Brain pericyte (primary cell): Measurements from ENCODE around the gene NLGN1.
A peak's percentile ranks its signal among the peaks of the same experiment; 100 is the strongest.
"Not testable (repeated sequence)": the region's sequence is repeated elsewhere in the genome, so short reads cannot be mapped to it uniquely, and the experiment has no call there.

Experiments
- DNase-seq: peaks from one replicate; pipeline ENCODE4 v3.0.0-alpha.2; 2012; ENCODE audit warnings: low read depth, low spot score

Gene NLGN1

DNA sequence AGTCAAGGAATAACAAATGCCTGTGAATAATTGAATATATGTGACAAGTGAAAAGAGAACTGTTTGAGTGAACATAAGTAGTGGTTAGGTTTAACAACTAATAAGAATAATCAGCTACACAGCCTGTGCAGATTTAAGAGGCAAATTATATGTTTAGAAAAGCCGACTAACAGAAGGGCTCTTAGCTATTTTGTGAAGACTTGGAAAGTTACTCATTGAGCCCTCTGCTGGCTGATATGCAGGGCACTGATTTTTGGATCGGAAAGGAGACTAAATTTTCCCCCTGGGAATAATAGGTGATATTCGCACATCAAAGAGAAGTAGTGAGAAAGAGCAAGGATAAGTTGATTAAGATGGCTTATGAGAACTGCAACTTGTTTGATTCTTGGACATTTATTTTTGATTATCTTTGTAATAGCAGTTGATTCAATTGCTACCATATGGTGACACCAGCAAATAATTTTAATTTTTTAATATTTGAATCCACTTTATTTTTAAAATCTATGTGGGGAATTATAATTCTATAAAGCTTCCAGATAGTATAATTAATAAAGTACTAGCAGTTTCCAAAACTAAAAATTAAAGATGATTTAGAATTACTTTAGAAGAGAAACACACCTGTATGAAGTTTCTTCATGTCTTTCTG lies 156.2 kb downstream of the NLGN1 start:
- DNase-seq, result no peak

DNA sequence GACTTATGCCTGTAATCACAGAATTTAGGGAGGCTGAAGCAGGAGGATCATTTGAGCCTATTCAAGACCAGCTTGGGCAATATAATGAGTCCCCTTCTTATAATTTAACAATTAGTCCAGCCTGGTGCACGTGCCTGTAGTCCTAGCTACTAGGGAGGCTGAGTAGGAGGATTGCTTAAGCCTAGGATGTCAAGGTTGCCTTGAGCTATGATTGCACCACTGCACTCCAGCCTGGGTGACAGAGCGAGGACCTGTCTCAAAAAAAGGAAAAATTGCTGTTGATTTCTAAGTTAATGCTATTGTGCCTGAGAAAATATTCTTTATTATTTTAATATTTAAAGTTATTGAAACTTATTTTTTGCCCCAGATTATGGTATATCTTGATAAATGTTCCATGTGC lies 159.0 kb downstream of the NLGN1 start:
- no peak for DNase-seq

DNA sequence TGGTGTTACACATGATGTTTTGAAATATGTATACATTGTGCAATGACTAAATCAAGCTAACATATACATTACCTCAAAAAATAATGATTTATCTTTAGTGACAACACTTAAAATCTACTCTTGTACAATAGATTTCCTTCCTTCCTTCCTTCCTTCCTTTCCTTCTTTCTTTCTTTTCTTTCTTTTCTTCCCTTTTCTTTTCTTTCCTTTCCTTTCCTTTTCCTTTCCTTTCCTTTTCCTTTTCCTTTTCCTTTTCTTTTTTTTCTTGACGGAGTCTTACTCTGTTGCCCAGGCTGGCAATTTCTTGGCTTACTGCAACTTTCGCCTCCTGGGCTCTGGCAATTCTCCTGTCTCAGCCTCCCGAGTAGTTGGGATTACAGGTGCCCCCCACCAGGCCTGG lies 170.5 kb downstream of the NLGN1 start:
- no peak for DNase-seq

DNA sequence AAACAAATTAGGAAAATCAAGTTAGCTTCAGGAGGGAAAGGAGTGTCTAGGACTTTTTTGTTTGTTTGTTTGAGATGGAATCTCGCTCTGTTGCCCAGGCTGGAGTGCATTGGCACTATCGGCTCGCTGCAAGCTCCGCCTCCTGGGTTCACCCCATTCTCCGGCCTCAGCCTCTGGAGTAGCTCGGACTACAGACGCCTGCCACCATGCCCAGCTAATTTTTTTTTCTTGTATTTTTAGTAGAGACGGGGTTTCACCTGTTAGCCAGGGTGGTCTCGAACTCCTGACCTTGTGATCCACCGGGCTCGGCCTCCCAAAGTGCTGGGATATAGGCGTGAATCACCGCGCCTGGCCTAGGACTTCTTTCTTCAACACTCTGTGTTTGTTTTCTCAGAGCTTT lies 171.1 kb downstream of the NLGN1 start:
- no peak for DNase-seq

DNA sequence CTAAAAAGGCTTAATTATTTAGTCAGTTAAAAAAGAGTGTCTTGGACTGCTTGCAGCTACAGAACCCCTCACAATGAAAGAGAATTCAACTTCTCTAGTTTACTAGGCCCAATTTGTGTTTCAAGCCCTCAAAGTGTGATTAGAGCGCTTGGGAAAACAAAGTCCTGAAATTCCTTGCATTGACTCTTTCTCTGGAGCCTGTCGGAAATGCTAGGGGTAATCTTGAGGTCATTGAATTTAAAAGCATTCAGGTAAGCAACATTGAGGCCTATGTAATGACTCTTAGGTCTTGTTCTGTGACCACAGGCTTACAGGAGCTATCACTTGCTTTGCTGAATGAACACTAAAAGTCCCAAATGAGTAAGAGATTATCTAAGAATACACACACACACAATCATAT lies 186.0 kb downstream of the NLGN1 start:
- no peak for DNase-seq

DNA sequence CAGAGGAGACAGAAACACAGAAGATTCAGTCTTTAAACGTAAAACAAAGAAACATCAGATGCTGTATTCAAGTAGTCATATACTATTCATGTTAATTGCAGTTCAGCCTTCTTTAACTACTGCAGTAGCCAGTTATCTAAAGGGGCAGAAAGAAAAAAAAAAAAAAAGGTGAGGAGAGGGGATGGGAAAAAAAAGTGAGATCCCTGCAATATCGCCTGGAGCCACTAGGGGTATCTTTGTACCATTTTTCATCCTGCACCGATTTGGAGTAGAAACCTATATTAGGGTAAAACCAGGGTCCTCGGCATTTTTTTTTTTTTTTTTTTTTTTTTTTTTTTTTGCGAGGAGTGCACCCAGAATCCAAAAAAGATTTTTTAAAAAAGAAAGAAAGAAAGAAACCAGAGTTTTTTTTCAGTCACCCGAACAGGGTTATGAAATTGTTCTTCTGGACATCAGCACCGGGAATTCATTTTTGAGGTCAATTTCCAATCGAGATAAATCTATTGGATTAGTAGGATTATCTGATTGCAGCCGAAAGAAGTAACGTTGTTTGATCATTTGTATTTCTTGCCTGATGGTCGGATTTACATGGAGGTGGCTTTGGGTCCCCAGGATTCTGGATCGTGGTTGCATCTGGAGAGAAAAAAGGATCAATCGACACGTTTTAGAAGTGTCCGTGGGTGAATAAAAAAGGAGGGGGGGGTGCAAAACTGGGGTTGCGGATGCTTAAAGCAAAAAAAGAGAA lies 186.7 kb downstream of the NLGN1 start:
- no peak for DNase-seq

DNA sequence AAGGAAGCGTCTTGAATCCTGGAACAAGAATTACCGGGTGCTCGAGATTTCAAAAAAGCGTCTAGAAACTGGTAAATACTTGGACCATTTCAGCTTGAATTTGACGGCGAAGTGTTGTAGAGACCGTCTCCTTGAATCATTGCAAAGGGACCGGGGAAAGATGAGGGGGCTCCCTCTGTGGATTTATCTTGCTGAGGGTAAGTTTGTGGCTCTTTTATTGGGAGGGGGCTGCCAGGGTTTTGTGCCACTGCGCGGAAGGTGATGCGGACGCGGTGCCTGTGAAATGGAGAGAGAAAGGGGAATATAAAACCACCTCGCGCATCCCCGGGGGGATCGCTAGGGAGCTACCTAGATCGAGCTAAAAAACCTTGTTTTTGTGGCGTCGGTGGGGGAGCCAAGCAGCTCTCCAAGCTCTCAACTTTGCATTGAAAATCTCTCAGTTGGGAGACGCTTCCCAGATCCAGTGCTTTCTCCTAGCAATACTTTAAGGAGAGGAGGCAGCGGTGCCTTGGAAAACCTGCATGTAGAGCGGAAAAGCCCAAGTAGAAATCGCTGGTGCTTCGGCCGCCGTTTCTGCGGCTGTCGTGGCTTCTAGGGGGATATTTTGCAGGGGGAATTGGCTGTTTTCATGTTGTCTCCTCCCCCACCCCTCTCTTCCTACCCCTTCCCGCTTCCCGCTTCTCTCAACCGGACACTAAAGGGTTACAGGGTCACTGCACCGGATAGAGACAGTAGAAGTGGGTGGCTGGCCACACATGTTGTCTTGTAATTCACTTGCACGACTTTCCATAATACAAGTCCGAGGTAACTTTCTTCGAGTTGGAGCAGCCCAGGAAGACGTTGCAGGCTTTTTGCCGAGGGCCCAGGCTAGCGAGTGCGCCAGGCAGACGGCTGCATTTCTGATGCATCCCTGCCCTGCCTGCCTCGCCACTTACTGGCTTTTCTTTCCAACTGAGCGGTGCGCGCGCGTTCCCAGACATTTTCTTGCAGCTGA lies 187.6 kb downstream of the NLGN1 start:
- peak; percentile 12 for DNase-seq

DNA sequence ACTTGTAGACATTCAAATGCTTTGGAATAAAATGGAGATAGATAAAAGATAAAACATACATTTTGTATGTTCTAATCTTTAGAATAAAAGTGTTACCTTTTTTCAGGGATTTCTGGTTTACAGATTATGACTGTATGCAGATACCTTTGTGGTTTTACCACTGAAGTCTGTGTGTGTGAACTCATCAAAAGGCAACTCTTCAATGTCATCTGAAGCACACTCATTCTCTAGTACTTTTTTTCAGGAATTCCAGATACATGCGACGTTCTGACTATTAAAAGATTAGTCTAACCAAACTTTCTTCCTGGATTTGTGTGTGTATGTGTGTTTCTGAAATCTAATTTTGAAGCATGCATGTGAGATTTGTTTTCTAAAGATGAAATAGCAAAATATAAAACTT lies 188.6 kb downstream of the NLGN1 start:
- DNase-seq, result no peak

DNA sequence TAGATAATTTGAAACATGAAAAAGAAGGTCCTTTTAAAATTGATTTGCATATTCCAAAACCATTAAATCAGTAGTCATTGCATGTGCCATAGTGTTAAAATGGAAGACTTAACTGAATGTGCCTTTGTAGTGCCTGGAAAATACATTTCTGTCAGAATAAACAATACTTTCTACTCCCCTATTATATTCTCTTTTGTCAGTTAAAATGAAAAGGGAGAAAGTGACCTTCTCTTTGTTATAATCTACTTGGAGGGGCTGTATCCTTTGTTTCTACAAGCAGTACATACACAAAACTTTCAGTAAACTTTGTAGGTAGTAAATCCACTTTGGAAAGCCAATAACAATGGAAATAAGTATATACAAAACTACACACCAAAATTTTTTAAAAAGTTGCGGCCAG lies 189.5 kb downstream of the NLGN1 start:
- no peak for DNase-seq

DNA sequence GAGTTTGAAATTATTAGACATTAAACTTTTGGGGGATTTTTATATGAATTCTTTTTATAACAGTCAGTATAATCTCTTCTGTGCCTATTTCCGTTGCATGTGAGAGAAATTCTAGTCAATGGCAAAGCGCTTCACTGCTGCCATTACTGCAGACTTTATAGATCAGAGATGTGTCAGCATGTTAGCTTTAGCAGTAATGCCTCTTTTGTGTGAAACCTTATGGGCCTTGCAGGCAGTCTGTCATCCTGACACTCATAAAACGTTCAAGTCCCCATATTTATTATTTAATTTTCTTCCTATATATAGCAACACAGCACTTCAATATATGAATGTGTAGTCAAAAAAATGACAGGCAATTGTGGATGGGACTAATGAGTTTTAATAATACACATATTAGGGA lies 191.0 kb downstream of the NLGN1 start:
- no peak for DNase-seq

DNA sequence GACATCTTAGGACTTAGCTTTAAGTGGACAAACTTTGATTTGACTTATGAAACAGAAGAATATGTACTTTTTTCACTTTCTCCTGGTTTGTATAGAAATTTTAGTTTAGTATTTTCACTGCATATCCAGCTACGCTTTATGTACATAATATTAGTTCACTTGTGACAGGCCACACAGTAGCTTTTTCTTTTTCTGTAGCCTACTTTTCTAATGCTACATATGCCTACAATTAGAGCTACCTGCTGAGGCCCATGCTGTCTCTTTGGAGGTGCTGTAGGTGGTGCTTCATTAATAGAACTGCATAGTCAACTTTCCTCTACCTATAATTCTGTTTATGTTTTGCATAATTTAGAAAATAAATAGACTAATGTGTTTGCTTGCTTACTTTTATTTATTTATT lies 191.6 kb downstream of the NLGN1 start:
- no peak for DNase-seq

DNA sequence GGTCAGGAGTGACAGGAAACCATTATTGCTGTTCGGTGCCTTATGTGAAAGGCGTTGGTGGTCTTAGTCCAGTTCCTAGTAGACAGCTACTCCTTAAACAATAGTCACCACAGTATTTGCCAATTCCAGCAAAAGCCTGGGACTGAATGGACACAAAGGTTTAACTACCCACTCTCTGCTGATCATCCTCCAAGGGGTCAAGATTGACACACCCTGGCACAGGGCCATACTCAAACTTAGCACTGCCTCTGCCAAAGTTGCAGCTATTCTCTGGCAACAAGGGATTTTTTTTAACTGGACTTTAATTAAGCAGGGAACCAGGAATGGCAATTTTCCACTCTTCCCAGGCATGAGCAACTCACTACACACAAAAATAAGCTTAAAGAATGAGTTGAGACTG lies 193.9 kb downstream of the NLGN1 start:
- no peak for DNase-seq

DNA sequence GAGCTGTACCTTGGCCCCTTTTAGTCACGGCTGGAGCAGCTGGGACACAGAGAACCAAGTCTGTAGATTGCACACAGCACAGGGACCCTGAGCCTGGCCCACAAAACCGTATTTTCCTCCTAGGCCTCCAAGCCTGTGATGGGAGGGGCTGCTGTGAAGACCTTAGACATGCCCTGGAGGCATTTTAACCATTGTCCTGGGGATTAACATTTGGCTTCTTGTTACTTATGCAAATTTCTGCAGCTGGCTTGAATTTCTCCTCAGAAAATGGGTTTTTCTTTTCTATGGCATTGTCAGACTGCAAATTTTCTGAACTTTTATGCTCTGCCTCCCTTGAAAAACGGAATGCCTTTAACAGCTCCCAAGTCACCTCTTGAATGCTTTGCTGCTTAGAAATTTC lies 197.3 kb downstream of the NLGN1 start:
- not testable (repeated sequence) for DNase-seq

DNA sequence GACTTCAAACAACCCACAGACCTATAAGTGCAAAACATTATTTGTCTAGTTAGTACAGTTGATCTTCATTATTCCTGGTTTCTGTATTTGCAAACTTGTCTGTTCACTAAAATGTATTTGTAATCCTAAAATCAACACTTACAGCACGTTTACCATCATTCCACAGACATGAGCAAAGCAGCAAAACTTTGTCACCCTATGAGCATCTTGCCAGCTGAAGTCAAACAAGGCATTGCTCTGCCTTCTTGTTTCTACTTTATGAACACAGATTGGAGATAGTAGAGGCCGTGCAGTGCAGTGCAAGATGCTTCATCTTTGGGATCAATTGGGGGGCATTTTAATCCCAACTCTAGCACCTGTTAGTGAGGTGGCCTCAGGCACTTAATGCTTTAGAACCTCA lies 202.1 kb downstream of the NLGN1 start:
- no peak for DNase-seq

DNA sequence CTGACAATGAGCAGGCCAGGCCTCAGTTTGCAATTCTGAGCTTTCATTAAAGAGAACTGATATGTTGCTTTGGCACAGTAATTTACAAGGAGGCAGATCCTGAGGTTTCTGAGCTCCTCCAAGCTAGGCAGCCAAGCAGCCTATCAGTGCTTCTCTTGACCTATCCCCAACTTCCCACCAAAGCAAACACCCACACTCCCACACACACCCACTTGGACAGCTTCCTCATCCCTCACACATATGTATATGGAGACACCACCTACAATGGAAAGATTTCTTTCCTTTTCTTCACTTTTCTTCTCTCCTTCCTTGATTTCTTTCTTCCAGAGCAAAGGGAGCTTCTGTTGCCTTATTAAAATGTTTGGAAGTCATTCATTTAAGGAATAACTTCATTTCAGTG lies 217.0 kb downstream of the NLGN1 start:
- no peak for DNase-seq

DNA sequence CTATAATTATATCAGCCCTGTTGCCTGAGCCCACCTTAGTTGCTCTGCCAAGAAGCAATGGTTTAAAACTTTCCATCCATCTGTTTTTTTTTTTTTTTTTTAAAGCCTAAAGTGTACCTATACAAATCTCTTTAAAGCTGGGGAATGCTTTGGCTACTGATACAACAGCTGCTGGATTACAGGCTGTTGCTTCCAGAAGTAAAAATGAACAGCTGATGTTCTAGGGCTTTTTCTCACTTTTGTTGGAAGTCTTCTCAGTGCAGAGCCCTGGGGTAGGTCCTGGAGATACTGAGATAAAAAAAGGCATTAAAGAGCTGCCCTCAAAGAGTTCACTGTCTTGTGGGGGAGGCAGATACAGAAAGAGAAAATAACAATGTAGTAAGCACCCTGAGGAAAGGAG lies 218.1 kb downstream of the NLGN1 start:
- no peak for DNase-seq

DNA sequence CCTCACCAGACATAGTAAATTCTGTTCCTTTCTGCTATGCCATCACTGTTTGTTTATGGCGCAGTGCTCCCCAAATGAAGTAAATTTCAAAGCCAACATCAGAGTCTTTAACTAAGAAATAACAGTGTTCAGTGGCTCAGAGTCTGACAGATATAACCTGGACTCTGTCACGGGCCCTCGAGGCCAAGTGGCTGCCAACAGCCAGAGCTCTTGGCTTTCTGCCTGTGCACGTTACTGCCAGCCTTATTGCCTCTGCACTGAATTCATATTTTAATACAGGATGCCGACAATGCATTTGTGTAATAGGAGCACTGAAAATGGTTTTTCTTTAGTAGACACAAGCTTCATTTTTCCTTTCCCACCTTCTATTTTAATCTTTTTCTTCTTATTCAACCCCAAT lies 219.9 kb downstream of the NLGN1 start:
- DNase-seq, result no peak

DNA sequence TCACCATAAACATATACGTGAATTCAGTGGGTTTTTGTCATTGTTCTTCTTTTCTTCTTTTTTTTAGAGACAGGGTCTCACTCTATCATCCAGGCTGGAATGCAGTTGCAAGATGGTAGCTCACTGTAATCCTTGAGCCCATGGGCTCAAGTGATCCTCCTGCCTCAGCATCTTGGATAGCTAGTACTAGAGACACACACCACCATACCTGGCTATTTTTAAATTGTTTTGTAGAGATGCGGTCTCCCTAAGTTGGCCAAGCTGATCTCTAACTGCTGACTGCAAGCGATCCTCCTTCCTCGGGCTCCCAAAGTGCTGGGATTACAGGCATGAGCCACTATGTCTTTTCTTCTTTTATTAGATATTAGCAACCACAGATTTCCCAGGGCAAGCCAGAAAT lies 220.6 kb downstream of the NLGN1 start:
- no peak for DNase-seq

DNA sequence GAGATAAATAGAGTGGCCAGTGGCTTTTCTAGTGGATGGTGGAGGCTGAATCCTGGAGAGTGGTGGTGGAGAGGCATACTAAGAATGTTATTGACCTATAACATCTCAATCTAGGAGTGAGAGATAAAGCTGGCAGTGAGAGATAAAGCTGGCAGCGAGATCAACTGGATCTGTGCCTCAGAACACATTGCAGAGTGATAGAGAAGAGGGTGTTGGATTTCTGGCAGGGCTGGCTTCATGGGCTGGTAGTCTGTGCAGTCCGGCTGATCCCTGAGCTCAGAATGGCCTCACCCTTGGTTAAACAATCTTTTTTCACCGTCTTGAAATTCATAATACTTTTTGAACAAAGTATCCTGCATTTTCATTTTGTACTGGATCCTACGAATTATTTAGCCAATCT lies 221.2 kb downstream of the NLGN1 start:
- no peak for DNase-seq

DNA sequence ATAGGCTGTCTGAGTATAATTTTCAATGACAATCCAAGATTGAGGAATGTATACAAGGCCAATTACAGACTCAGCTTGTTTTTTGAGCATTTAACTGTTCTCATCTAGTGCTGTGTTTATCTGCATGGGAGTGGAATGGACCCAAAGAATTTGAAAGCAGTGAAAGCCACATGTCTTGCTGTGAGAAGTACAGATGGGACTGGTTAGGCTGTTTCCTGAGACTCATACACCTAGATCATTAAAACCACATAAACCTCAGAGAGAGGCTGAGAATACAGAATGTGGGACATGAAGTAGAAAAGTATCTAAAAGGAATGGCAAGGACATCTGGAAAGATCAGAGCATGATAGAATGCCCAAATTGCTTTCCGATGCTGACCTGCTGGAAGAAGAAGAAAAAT lies 224.6 kb downstream of the NLGN1 start:
- no peak for DNase-seq

DNA sequence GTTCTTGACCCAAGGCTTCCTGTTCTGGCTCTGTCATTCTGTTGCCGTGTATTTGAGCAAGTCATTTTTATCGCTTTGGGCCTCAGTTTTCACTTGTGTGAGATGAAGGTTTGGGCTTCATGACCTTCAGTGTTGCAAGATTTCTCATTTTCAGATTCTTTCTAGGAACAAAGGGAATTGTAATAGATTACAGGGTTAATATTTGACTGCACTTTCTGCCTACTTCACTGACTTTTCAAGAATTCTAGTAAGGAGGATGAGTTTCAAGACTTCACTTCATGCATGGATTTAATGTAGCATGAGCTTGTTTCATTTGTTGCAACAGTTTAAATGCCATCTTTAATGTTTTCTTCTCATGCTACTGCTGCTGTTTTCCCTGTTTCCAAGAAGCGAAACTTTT lies 226.5 kb downstream of the NLGN1 start:
- no peak for DNase-seq

DNA sequence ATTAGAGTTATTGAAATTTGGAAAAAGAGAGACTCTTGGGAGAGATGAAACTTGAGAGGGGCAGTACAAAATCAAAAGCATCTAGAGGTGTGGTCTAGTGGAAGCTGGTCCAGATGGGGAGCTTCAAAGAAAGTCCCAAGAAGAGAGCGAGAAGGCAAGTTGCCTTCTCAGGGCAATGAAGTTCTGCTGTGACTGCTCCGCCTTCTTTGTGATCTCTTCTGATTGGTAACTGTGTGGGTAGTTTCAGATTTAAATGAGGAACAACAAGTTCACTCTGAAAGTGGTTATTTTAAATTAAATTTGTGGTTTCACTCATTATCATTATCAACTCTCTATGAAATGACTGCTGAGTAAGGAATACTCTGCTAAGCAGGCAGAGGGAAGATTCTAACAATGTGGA lies 233.3 kb downstream of the NLGN1 start:
- no peak for DNase-seq

DNA sequence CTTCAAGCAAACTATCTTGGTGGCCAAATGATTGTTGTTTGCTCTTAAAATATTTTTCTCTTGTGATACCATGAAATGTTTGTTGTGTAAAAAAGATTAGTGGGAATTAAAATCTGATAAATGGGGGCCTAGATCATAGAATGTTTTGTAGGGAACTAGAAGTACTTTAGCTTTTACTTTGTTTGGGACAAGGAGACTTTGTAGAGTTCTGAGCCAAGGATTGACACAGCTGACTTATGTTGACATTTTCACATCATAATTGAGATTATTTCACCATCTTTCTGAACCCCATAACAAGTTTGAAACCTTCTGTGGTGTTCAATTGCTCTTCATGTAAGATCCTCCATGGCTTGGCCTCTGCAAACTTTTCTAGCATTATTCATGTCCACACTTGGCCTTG lies 235.4 kb downstream of the NLGN1 start:
- DNase-seq, result no peak
